C4-2B (cell line): Measurements from ENCODE around the gene CD93.

ENCODE experiments used
- ZFX ChIP-seq: fragments of 450-650 bp; IDR thresholded peaks from 2 replicates; pipeline ENCODE4 v1.6.1; 2017
- TF ChIP-seq, protein P1 (sequence below): fragments of 450-650 bp; conservative IDR thresholded peaks from 2 replicates; pipeline ENCODE4 v1.5.1; 2017; ENCODE audit warnings: mild to moderate bottlenecking

DNA sequence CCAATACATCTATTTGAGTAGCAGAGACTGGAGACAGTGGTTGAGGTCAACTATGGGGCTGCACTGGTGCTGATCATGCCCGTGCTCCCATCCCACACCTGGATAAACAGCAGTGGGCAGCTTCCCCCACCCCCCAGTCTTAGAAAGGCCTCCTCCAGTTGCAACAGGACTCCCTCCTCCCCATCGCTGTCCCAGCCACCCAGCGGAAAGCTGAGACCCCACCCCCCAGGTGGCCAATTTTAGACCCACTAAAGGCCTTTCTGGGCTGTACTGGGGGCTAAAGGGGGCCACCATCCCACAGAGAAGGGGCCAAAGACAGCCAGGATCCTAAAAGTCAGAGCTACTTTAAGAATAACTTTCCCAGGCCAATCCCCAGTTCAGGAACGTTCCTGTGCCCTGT lies 52.2 kb downstream of the CD93 start:
- TF ChIP-seq, protein P1, sequence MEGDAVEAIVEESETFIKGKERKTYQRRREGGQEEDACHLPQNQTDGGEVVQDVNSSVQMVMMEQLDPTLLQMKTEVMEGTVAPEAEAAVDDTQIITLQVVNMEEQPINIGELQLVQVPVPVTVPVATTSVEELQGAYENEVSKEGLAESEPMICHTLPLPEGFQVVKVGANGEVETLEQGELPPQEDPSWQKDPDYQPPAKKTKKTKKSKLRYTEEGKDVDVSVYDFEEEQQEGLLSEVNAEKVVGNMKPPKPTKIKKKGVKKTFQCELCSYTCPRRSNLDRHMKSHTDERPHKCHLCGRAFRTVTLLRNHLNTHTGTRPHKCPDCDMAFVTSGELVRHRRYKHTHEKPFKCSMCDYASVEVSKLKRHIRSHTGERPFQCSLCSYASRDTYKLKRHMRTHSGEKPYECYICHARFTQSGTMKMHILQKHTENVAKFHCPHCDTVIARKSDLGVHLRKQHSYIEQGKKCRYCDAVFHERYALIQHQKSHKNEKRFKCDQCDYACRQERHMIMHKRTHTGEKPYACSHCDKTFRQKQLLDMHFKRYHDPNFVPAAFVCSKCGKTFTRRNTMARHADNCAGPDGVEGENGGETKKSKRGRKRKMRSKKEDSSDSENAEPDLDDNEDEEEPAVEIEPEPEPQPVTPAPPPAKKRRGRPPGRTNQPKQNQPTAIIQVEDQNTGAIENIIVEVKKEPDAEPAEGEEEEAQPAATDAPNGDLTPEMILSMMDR: no peak
- no peak for TF ChIP-seq ZFX
